ENCODE measurements around the gene IFT80.
"Not testable (repeated sequence)": the region's sequence is repeated elsewhere in the genome, so short reads cannot be mapped to it uniquely, and the experiment has no call there.

IFT80 gene

GRCh38 chr3:160257606-160258005, 141.4 kb downstream of the IFT80 start:
- no peak for DNase-seq

GRCh38 chr3:160253298-160253697, 145.7 kb downstream of the IFT80 start:
- no peak for DNase-seq

- DNase-seq, result no peak
Observed at GRCh38 chr3:160247766-160248165, 151.3 kb downstream of the IFT80 start.

DNA sequence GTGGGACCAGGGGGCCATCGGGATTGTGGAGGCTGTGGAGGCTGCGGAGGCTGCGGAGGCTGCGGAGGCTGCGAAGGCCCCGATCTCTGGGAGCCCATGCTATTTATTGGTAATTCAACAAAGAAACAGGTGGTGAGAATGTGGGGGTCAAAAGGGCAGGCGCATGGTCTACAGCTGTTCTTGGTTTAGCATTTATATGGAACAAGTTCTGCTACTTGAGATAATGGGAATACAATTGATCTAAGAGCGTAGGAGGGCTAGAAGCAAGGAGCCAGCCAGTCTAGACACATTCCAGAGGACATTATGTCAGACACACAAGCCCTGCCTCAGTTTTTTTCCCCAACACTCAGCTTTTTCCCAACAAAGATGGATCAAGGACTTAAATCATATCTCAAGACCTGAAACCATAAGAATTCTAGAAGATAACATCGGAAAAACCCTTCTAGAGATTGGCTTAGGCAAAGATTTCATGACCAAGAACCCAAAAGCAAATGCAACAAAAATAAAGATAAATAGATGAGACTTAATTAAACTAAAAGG, 153.7 kb downstream of the IFT80 start:
- DNase-seq, result no peak

GRCh38 chr3:160240719-160241118, 158.3 kb downstream of the IFT80 start:
- DNase-seq, result not testable (repeated sequence)

DNA sequence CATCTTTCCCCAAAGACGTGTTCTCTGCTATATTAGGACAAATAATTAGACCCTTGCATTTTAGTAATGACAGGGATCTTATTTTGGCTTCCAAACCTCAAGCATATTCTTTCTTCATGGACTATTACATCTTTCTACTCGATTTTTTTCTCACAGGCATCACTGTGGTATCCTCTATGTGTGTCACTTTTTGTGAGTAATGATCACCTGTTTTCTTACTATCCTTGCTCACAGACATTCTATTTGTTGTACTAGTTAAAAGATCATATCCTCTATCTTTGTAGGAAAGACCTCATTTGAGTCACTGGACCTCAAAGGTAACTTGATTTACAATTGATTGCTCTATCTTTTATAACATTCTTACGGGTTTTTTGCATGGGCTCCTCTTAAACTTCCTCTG, 167.0 kb downstream of the IFT80 start:
- DNase-seq, result no peak

DNA sequence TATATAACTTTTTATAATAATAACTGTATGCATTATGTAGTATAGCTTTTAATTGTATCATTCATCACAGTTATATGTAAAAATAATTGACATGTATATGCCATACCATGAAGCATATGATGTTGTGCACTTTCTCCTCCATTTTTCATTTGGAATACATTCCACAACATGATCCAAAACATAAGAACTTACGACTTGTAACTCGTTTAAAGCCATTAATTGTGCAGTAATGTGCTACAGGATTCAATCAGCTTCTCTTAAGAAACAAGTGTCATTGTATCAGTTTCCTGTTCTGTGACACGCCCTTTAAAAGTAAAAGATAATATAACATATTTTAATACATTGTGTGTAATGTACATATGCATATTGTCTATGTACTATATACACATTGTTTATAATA, 171.6 kb downstream of the IFT80 start:
- DNase-seq, result no peak

- no peak for DNase-seq
Observed at GRCh38 chr3:160226026-160226907, 172.8 kb downstream of the IFT80 start.

DNA sequence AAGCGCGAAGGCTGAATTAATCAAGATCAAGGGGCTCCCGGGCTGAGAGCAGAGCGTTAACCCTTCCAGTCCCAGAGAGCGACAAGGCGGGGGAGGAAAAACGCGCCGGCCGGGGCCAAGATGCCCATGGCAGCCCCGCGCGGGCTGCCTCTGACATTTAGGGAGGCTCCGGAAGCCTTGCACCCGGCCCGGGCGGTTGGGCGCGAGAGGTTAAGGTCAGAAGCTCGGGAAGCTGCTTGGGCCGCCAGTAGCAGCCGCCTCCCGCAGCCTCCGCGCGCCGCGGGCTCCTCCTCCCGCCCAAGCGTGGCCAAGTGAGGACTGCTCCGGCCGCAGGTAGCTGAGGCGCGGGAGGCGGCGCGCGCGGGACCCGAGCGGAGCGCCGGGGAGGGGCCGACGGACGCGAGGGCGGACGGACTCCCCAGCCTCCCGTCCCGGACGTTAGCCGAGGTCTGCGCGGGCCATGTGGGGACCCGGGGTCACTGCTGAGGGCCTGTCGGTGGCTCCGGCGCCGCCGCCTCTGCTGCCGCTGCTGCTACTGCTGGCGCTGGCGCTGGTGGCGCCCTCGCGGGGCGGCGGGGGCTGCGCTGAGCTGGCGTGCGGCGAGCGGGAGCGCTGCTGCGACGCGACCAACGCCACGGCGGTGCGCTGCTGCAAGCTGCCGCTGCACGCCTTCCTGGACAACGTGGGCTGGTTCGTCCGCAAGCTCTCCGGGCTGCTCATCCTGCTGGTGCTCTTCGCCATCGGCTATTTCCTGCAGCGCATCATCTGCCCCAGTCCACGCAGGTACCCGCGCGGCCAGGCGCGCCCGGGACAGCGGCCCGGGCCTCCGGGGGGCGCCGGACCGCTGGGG, 173.6 kb downstream of the IFT80 start, which contains the start of gene C3orf80:
C3orf80 (plus strand) TSS at position 247 of the 850 bp plus-strand sequence; CDS start at position 461, 214 bp downstream.
- no peak for DNase-seq

DNA sequence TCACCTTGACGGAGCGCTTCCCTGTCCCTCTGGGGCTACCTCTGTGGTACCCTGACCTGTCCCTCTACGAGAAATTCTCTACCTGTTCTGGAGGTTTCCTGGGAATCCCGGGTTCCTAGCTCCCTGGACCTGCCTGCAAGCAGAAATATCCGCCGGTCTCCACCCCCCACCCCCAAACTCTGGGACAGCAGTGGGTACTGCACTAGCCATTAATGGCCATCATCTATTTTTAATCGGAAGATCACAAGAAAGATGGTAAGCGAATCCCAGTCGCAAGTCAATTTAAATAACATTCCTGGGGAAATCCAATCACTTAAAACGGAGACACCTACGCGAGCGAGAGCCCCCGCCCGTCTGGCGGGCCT, 174.2 kb downstream of the IFT80 start:
- DNase-seq, result no peak

DNA sequence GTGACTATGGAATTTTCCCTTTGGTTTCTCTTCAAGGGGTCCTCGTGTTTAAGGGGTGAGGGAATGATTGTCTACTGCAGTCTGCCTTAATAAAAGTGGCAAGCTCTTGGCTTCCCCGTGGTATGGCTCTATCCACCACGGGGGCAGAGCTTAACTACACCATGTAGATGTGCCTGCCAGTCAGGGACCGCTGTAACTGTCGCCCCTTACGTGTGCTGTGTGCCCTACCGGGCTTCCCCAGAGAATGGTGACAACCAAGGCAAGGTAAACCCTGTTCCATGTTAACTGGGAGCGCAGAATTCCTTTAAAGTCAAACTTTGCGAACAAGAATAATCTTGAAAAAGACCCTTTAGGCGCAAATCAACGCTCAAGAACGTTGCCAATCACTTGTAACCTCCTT, 174.8 kb downstream of the IFT80 start:
- DNase-seq, result no peak

DNA sequence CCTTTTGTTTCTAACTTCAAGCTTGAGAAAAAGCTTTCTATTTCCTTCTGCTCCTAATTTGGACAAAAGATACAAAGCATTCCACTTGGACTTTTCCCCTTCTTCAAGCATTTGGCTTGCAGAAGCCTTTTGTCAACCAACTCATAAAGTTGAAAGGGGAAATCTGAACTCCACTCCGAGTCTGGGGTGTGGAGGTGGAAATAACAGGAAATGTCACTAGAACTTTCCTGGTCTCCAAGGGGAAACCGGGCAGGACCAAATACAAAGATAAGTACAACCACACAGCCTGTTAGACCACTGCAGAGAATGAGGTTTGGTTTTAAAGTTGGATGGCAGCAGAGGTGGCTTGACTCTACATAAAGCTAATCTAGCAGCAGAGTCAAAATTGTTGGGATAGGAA, 178.0 kb downstream of the IFT80 start:
- no peak for DNase-seq

GRCh38 chr3:160220038-160220437, 179.0 kb downstream of the IFT80 start:
- no peak for DNase-seq

- DNase-seq, result no peak
Observed at GRCh38 chr3:160218136-160218535, 180.9 kb downstream of the IFT80 start.

DNA sequence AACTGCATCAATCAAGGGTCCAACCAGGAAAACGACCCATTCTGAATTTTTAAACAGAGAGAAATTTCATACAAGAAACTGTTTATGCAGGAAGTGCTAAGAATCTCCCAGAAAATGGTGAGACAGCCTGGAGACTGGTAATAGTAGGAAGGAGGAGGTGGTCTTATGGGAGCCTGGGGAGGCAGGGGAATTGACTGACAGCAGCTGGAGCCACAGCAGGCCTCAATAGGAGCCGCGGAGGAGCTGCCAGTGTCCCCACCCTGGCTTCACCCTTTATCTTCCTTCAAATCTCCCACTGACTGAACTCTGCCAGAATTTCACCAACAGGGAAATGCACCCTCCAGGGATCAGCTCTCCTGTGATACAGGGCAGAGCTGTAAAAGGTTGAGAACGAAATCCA, 181.3 kb downstream of the IFT80 start:
- no peak for DNase-seq

GRCh38 chr3:160213191-160213590, 185.8 kb downstream of the IFT80 start:
- no peak for DNase-seq

- no peak for DNase-seq
Observed at GRCh38 chr3:160210799-160211221, 188.2 kb downstream of the IFT80 start.

DNA sequence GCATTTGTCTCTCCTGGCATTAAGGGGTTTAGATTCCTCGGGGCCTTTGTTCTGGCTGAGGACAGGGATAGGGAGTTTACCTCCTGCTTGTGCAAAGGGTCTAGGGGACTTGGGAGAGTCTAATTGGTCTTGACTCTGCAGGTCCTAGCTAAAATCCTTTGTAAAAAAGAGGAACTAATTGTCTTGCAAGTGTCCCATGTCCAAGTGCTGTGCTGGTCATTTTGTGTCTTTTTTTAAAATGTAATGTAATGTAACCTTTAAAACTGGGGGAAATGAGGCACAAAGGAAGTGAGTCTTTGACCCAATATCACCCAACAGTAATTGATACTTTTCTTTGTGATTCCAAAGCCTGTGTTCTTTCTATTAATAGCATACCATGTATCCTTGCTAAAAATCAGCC, 188.7 kb downstream of the IFT80 start:
- no peak for DNase-seq

Data from SIG-M5 (cell line).